Activated naive CD4-positive, alpha-beta T cell treated with anti-CD3 and anti-CD28 coated beads, Interleukin-2, amount 50 U/mL, for 72 hours (primary cell): ENCODE results near the gene IDH3G. TPM values are rescaled to one million over a fixed set of nuclear protein-coding genes. Genes with fewer than 3 reads are reported as not detected.

Experiments
- ATAC-seq, 2 donors: fragments of 150-1000 bp; cut with Tn5 transposase; 2 replicates each; pipeline ENCODE4 v1.10.0; 2021; ENCODE audit warnings: mild to moderate bottlenecking in 2 of 2, moderate library complexity in 2 of 2
- DNase-seq, 2 donors: peaks; one replicate each; pipeline ENCODE4 v3.0.0; 2021 to 2022; ENCODE audit warnings: low spot score in 2 of 2
- H3K27ac Mint-ChIP-seq, 2 donors: one replicate each; pipeline ENCODE4 v1.8.0; 2022; ENCODE audit warnings: mild to moderate bottlenecking in 2 of 2, mixed read lengths in 2 of 2
- H3K36me3 Mint-ChIP-seq, 2 donors: one replicate each; pipeline ENCODE4 v1.8.0; 2022; ENCODE audit warnings: mixed read lengths in 2 of 2
- H3K9me3 Mint-ChIP-seq, 2 donors: one replicate each; pipeline ENCODE4 v1.8.0; 2022; ENCODE audit warnings: mixed read lengths in 2 of 2
- total RNA-seq, 2 donors: library from RNA; stranded (reverse); gene quantifications; one replicate each; pipeline ENCODE4 v1.2.3, GENCODE V29; 2022

The IDH3G gene
- 10 to 100 TPM; 60.8 to 81.7 TPM for total RNA-seq

GRCh38 chrX:153794018-153794896, at the start of gene IDH3G, which contains the start of gene SSR4:
Gene IDH3G, minus strand, starts transcription at chrX:153794375. Its CDS starts 49 bp downstream, at chrX:153794326.
Gene SSR4, plus strand, starts transcription at chrX:153794668. Its CDS starts 20 bp downstream, at chrX:153794688.
- ATAC-seq (peak; percentile 96), DNase-seq (peak; percentile 91 to 96)
- Mint-ChIP-seq H3K27ac (peak within 1 kb of the TSS; percentile 87 to 91), H3K9me3 (no peaks in the 10 kb centered on the region), H3K36me3 (peaks cover 13 to 16% of the 10 kb centered on the region in 2 donors)

DNA sequence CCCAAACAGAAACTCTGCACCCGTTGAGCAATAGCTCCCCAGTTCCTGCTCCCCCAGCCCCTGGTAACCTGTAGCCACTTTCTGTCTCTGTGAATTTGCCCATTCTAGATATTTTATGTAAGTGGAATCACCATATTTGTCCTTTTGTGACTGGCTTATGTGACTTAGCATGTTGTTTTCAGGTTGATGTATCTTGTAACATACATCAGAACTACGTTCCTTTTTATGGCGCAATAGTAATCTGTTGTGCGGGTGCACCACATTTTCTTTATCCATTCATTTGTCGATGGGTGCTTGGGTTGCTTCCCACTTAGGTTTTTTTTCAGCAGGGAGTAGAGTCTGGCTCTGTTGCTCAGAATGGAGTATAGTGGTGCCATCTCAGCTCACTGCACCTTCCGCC, 42.7 kb upstream of the IDH3G start:
- DNase-seq (no peak), ATAC-seq (no peak)
- no peaks in the 10 kb centered on the region for H3K36me3 Mint-ChIP-seq
- H3K9me3 Mint-ChIP-seq: no peaks in the 10 kb centered on the region
- no peak overlapping the region for H3K27ac Mint-ChIP-seq

DNA sequence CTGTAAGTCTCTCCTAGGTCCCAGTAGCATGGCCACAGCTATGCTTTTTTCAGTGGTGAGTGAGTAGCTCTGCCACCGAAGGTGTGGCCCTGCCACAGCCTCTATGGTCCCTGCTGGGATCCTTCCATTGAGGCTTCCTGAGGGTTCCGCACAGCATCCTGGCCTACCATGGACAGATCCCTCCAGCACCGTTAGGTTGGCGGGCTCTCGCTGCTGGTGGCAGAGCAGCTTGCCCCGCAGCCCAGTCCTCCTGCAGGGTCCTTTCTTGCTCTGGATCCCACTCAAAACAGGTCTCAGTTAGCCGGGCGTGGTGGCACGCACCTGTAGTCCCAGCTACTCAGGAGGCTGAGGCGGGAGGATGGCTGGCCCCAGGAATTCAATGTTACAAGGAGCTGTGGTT, 38.6 kb upstream of the IDH3G start:
- no peaks in the 10 kb centered on the region for H3K36me3 Mint-ChIP-seq
- no peaks in the 10 kb centered on the region for H3K9me3 Mint-ChIP-seq
- H3K27ac Mint-ChIP-seq: no peak overlapping the region
- ATAC-seq (no peak), DNase-seq (no peak)

DNA sequence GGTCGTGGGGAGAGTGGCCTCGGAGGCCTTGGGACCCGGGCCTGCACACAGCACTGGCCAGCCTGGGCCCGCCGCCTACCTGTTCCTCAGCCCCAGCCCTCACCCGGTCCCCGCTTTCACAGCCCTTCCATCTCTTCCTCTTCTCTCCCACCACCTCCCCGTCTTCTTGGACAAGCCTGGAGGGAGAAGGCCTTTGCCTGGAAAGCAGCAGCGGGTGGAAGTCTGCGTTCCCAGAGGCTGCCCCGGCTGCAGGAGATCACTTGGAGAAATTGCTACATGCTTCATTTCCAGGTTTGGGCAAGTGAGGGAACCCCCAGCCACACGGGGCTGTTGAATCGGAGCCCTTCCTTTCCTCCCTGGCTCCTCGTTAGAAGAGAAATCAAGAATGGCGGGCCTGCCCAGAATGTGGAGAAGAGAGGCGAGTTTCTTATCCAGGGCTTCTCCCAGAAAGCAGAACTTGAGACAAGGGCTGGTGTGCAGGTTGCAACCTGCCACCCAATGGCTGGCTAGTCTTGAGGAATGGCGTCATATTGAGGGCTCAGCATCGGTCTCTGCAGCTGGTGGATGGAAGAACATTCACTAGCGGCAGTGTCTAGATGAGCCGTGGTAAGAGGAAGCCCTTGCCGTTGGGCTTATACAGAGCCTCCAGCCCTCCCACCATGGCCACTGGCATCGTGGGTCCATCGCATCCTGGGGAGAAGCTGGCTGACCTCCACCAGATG, 37.4 kb upstream of the IDH3G start:
- no peaks in the 10 kb centered on the region for H3K9me3 Mint-ChIP-seq
- H3K27ac Mint-ChIP-seq: no peak overlapping the region
- no peaks in the 10 kb centered on the region for H3K36me3 Mint-ChIP-seq
- no peak for DNase-seq
- ATAC-seq: no peak

DNA sequence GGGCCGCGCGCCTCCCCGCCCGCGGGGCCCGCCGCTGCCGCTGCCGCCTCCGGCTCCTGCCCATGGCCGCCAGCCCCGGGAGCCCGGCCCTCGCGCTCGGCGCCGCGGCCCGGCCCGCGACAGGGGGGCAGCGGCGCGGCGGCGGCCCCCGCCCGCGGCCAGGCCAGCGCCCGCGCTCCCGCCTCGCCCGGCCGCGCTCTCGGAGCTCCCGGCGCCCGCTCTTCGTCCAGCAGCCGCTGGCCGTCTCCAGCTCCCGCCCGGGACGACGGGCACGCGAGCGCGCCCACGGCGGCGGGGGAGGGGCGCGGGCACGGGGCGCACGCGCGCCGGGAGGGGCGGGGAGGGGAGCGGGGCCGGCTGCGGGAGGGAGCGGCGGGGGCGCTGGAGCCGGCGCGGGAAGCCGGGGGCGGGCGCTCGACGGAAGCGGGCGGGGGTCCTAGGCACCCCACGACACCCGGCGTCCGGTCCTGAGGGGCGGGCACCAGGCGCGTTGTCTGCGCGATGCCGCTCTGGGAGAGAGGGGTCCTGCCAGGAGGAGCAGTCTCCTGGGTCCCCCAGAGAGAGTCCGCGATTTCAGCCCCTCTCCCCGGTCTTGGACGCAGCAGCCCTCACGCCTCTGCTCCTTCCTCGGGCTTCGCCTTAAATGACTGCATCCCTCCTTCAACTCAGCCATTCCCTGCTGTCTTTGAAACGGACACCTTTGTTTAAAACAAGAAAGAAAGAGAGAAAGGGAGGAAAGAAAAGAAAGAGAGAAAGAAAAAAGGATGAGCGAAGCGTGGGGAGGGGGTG, 36.7 kb upstream of the IDH3G start:
- ATAC-seq (no peak), DNase-seq (no peak)
- H3K9me3 Mint-ChIP-seq: no peaks in the 10 kb centered on the region
- H3K27ac Mint-ChIP-seq: no peak overlapping the region
- H3K36me3 Mint-ChIP-seq: no peaks in the 10 kb centered on the region

DNA sequence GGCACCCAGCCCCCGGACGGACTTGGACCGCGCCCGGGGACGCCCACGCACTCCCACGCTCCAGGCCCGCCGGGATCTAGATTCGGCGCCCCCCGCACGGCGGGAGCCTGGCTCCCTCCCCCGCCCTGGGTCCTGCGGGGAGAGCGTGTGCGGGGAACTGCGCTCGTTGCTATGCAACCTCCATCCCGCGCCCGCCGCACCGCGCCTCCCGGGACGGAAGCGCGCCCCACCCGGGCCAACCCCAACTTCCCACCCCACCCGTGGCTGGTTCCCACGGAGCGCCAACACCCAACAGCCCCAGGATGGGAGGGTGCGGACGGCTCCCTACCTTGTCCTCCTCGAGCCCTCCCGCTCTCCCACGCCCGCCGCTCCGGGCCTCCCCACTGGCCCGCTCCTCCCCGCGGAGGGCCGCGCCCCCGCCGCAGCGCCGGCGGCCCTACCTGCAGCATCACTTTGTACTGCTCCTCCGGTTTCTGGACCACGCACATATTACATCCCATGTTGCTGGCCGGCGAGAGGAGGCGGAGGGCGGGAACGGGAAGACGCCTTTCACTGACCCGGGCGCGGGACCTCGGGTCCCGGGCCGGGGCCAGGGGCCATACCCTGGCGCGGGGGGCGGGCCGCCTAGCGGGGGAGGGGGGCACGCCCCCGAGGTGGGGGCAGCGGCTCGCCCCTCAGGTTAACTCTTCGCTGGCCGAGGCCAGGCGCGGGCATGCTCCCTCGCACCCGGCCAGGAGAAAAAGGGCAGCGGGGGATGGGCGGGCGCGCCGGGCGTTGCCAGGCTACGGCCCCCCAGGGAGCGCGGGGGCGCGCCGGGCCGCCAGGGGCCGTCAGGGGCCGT, 35.8 kb upstream of the IDH3G start, which contains the start of gene PDZD4:
TSS of gene PDZD4 (minus strand) at position 746 of the 841 bp plus-strand sequence. CDS start at position 500, 246 bp downstream.
- H3K9me3 Mint-ChIP-seq: no peaks in the 10 kb centered on the region
- no peaks in the 10 kb centered on the region for H3K36me3 Mint-ChIP-seq
- no peak within 1 kb of the TSS for H3K27ac Mint-ChIP-seq
- no peak for DNase-seq
- ATAC-seq: peak; percentile 61 to 64

DNA sequence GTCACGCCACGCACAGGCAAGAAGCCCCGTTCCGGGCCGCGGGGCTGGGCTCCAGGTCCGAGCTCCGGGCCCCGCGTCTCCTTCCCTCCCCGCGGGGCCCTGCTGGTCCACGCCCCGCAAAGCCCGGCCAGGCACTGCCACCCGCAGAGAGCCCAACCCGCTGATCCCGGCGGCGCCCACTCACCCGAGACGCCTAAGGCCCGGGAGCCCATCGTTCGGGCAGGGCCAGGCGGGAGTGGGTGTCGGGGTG, 35.3 kb upstream of the IDH3G start:
- no peaks in the 10 kb centered on the region for H3K9me3 Mint-ChIP-seq
- H3K27ac Mint-ChIP-seq: no peak overlapping the region
- DNase-seq (no peak), ATAC-seq (no peak)
- no peaks in the 10 kb centered on the region for H3K36me3 Mint-ChIP-seq

DNA sequence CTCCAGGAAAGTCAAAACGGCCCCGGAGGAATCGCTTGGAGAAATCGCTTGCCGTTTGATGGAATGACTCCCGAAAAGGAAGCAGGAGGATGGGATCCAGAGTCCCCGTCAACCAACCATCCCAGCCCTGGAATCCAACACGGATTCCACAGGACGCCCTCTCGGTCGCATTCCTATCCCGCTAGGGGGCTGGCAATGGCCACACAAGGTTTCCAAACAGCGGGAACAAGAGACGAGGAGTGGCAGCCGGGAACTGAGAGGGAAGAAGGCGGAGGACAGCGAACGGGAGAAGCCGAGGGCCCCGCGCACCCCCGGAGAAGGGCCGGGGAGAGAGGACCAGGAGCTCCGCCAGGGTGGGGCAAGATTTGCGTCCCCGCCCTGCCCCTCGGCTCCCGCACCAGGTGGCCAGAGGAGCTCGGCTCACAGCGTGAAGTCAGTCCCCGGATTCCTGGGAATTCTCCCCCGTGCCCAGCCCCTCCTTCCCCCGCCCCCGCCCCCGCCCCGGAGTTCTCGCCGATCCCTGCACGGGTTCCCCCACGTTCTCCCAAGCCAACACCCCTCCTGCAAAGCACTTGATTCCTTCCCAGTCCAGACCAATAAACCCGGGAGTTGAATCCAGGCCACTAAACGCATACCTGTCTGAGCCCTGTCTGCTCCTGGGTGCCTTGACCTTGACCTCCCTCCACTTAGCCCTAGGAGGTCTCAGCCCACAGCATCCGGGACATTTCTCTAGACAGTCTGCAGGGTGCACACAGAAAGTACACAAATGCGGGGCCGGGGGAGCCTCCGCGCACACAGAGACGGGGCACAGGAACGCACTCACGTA, 34.8 kb upstream of the IDH3G start:
- Mint-ChIP-seq H3K27ac (no peak overlapping the region), H3K9me3 (no peaks in the 10 kb centered on the region), H3K36me3 (no peaks in the 10 kb centered on the region)
- DNase-seq (no peak), ATAC-seq (peak in 1 of 2 donors; percentile 32)

- no peaks in the 10 kb centered on the region for H3K9me3 Mint-ChIP-seq
Measured at GRCh38 chrX:153828308-153828707, 34.1 kb upstream of the IDH3G start.

DNA sequence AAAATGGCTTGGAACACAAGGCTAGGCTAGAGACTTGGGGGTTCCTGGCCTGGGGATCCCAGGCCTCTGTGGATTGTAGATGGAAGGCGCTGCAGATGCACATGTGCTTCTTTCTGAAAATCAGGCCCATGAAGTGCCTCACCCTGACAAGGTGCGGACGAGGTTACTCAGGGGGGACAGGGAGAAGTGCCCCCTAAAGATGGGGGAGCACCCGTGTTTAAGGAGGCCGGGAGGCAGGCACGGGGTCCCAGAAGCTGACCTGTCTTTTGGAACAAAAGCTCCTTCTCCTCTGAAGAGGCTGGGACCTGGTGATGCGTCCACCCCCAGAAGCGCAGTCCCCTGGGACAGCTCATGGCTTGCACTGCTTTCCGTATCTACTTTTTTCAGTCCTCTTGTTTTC, 33.7 kb upstream of the IDH3G start:
- H3K27ac Mint-ChIP-seq: no peak overlapping the region
- no peak for DNase-seq
- H3K36me3 Mint-ChIP-seq: no peaks in the 10 kb centered on the region
- H3K9me3 Mint-ChIP-seq: no peaks in the 10 kb centered on the region
- no peak for ATAC-seq

More at GRCh38 chrX:153828308-153828707, 34.1 kb upstream of the IDH3G start:
- H3K36me3 Mint-ChIP-seq: no peaks in the 10 kb centered on the region
- DNase-seq (no peak), ATAC-seq (no peak)
- H3K27ac Mint-ChIP-seq: no peak overlapping the region

DNA sequence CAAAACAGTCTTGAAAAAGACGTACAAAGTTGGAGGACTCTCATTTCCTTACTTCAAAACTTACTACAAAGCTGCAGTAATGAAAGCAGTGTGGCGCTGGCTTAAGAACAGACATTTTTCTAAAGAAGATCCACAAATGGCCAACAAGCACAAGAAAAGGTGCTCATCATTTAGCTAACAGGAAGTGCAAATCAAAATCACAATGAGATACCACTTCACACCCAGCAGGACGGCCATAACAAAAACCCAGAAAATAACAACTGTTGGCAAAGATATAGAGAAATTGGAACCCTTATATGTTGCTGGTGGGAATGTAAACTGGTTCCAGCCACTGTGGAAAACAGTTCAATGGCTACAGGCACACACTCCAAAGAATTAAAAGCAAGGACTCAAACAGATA, 32.8 kb upstream of the IDH3G start:
- ATAC-seq (no peak), DNase-seq (no peak)
- H3K9me3 Mint-ChIP-seq: no peaks in the 10 kb centered on the region
- no peaks in the 10 kb centered on the region for H3K36me3 Mint-ChIP-seq
- H3K27ac Mint-ChIP-seq: no peak overlapping the region

DNA sequence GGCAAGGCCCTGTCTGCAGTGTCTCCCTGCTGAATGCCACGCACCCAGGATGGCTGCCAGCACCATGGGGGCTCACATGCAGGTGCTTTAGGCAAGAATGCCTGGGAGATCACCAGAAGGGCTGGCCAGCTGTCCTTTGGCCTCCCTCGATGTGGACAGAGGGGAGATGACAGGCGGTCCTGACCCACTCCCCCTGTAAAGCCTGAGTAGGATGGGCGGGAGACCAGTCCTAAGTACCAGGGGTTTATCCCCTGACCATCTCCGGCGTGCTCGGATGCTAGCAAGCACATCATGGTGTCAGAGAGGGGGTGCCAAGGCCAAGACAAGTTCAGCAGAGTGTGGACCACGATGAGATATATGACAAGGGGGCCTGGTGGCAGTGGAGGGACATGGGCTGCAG, 30.9 kb upstream of the IDH3G start:
- Mint-ChIP-seq H3K9me3 (no peaks in the 10 kb centered on the region), H3K27ac (no peak overlapping the region), H3K36me3 (no peaks in the 10 kb centered on the region)
- no peak for ATAC-seq
- DNase-seq: no peak

DNA sequence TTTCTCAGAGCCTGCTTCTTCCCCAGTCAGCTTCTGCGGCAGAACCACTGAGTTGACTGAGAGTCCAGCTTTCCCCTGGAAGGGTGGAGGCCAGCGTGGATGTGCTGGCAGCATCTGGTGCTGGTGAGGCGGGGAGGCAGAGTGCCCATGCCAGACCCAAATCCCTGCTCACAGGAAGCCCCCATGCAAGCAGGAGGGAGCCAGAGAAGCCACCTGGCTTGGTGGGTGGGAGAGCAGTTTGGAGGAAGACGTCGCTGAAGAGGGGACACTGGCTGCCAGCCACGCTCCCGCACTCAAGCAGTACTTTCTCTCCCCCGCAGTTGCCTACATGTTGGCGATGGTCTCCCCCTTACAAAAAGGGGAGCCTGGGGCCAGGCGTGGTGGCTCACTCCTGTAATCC, 30.2 kb upstream of the IDH3G start:
- no peaks in the 10 kb centered on the region for H3K36me3 Mint-ChIP-seq
- no peak for DNase-seq
- no peaks in the 10 kb centered on the region for H3K9me3 Mint-ChIP-seq
- ATAC-seq: no peak
- no peak overlapping the region for H3K27ac Mint-ChIP-seq

GRCh38 chrX:153821066-153821465, 26.9 kb upstream of the IDH3G start:
- ATAC-seq (no peak), DNase-seq (no peak)
- no peaks in the 10 kb centered on the region for H3K9me3 Mint-ChIP-seq
- H3K36me3 Mint-ChIP-seq: no peaks in the 10 kb centered on the region
- H3K27ac Mint-ChIP-seq: no peak overlapping the region

DNA sequence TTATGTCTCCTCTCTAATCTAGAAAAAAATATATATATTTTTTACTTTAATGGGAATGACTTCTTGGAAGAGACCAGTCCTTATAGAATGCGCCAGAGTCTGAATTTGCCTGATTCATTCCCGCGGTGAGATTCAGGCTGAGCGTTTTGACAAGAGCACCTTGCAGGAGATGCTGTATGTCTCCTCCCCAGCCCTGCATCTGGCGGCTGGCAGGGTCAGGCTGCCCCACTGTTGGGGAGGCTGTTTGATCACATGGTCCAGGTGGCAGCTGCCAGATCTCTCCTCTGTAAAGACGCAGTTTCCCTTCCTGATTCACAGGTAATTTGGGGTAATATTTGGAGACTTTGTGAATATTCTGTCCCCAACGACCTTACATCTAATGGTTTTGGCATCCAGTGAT, 26.4 kb upstream of the IDH3G start:
- H3K27ac Mint-ChIP-seq: no peak overlapping the region
- H3K9me3 Mint-ChIP-seq: no peaks in the 10 kb centered on the region
- DNase-seq: no peak
- ATAC-seq: no peak
- H3K36me3 Mint-ChIP-seq: no peaks in the 10 kb centered on the region
